Globus pallidus (tissue), 1 donor: ENCODE data around the gene MYCBP2.

ENCODE experiments used
- DNase-seq: peaks from one replicate; pipeline ENCODE4 v3.0.0-alpha.2; 2015; ENCODE audit warnings: low spot score

MYCBP2 gene

DNA sequence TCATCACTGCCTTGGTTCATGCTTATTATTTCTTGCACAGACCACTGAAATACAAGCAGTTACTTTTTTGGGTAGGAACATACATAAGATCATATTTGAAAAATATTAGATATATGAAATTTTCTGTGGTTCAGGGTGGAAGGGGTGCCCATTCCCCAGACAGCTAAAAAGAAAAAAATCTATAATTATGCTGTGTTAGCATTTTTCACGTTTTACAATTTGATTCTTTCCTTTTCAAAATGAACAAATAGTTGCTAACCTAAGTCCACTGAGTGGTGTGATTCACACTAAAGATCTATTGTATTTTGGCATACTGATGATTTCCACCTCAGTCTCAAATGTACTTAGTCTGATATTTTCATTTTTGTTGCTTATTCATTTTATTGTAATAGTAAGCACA lies 233.2 kb downstream of the MYCBP2 start:
- DNase-seq = no peak

GRCh38 chr13:77084755-77085154 lies 242.1 kb downstream of the MYCBP2 start:
- peak; percentile 5 for DNase-seq

DNA sequence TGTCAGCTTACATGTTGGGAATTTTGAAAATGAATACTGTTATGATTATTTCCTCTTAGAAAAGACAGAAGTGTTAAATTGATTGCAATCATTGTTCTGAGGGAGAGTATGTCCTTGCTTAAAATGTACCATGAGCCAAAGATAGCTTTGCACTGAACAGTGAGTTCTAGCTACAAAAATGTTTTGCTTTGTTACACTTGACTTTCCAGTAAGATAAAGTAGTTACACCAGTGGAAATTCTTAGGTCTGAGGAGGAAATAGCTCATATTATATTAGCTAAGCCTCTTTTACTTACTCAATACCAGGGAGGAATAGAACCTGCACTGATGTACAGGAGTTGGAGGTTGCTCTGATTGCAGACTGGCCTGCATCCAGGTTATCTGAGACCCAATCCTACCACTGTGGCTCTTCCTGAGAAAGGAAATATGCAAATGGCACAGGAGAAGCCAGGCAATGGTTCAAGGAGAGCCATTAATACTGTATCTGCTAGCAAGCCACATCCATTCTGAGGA lies 246.9 kb downstream of the MYCBP2 start:
- no peak for DNase-seq

DNA sequence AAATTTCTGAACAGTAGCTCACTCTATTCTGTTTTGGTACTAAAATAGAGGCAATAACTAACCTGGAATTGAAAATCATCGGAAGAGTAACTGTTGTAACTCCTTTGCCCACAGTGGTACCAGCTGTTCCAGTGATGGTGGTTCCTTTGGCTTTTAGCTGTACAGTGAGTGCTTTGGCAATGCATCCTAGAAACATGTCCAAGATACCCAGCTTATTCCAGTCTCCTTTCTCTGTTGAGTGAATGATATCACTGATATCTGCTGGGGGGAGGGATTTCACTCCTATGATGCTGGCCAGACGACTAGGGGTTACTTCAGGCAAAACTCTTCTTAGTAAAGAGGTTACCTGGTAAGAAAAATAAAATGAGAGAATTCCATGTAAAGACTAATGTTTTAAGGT lies 259.4 kb downstream of the MYCBP2 start:
- no peak for DNase-seq

GRCh38 chr13:77065461-77066147 lies 261.3 kb downstream of the MYCBP2 start:
- peak; percentile 29 for DNase-seq

DNA sequence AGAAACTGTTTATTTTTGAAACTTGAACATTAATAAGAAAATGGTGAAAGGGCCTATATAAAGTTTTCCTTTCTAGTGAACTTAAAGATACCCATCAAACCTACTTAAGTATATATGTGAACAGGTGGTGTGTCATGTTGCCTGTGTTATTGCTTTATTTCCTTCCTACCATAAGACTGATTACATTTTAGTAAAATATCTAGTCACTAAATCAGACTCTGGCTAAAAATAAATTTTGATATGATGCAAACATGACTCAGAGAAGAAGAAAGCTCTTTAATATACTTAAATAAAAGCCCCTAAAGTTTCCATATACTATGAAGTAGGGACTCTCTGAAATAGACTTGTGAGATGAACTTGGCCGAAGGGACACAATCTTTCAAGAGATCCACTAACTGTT lies 264.8 kb downstream of the MYCBP2 start:
- no peak for DNase-seq

DNA sequence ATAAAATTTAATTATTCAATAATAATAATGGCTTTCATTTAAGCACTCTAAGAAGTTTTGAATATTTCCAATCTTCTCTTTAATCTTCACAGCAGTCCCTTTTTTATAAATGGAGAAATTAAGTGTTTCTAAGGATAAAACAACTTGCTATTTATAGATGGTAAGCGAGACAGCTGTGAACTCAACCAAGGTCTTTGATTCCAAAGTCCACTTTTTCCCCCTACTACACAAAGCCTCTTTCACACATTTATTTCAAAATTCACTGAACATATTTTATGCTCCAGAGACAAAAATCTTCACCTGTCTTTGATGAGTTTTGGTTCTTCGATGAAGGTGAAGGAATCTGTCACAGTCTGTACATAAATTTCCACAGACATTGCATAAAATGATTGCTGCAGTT lies 265.5 kb downstream of the MYCBP2 start:
- no peak for DNase-seq

GRCh38 chr13:77056886-77057285 lies 270.0 kb downstream of the MYCBP2 start:
- no peak for DNase-seq

GRCh38 chr13:77056382-77056781 lies 270.5 kb downstream of the MYCBP2 start:
- DNase-seq = no peak

DNA sequence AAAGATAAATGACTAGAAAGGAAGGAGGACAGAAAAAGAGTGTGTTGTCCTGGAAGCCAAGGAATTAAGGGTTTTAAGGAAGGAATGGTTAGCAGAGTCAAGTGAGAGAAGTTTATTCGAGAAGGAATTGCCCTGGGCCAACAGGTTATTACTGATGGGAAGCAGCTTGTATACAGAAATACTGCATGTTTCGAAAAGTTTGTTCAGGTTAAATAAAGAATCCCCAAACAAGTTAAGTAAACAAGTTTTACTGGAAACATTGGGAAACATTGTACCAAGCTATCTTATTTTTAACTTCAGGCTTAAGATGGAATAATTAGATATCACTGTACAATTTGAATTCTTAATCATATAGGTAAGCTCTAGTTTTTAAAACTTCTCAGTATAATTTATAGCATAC lies 271.7 kb downstream of the MYCBP2 start:
- no peak for DNase-seq

- no peak for DNase-seq
Measured at GRCh38 chr13:77053192-77053591, 273.7 kb downstream of the MYCBP2 start.

- no peak for DNase-seq
Measured at GRCh38 chr13:77048681-77049080, 278.2 kb downstream of the MYCBP2 start.

DNA sequence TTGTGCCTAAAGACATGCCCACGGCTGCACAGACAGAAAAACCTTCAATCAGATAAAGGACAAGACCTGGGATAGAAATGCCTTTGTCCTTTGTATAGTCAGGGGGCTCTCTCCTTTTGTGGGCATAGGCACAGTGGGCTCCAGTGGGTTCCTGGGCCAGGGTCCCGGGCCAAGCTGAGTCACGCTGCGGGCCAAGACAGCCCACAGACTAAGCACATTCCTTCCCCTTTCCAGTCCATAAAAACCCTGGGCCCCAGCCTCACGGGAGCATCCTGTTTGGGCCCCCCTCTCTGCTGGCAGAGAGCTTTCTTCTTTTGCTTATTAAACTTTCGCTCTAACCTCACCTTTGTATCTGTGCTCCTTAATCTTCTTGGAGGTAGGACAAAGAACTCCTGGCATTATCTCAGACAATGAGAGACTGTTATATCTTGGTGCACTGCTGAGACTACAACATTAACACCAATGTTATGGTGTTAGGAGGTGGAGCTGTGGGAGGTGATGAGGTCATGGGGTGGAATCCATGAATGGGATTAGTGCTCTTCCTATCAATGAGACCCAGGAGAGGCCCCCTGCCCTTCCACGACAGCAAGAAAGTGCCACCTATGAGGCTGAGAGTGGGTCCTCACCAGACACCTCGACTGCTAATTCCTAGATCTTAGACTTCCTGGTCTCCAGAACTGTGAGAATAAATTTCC lies 279.1 kb downstream of the MYCBP2 start:
- DNase-seq = no peak

DNA sequence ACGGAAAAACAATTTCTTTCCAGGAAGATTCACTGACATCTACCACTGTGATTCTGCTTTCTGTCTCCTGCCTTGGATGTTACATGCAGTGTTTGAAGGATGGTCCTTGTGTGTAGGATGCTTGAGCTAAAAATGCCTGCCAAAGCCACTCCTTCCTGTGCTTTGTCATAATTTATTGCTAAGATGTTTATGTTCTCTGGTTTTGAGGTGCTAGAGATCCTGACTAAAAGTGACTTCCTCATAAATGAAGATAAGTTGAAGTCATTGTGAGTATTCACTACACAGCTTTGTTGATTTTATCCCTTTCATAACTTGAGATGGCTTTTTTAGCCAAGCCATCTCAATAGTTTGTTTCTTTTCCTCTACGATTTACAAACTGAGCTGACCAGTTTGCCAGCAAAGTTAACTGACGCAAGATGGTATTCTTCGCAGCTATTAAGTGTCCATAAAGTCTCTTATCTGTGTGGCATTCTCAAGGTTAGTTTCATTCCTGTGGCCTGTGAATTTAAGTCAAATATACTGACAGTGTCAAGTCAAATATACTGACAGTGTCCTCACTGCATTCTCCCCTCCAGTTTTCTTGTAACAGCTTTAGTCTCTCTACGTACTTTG lies 284.2 kb downstream of the MYCBP2 start:
- DNase-seq = no peak

GRCh38 chr13:77040835-77041234 lies 286.1 kb downstream of the MYCBP2 start:
- no peak for DNase-seq

GRCh38 chr13:77040076-77040475 lies 286.8 kb downstream of the MYCBP2 start:
- no peak for DNase-seq

DNA sequence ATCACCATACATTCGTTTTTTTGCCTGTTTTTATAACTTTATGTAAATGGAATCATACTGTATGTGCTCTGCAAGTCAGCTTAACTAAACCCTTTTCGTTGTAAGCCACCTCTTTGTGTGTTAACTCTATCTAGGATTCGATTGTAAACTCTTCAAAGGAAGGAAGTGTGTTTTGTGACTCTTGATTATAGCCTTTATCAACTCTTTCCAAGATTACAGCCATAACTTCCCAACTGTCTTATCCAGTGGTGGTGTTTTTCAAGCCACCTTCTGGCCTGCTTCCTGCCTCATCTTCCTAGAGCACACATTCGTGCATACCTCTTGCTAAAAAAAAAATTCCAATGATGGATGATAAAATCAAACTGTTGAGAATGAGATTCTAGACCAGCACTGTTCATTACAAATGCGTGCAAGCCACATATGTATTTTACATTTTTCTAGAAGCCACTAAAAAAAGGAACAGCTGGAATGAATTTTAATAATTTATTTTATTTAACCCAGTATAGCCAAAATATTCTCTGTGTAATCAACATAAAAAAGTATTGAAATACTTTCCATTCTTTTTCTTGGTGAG lies 287.9 kb downstream of the MYCBP2 start:
- DNase-seq = no peak

DNA sequence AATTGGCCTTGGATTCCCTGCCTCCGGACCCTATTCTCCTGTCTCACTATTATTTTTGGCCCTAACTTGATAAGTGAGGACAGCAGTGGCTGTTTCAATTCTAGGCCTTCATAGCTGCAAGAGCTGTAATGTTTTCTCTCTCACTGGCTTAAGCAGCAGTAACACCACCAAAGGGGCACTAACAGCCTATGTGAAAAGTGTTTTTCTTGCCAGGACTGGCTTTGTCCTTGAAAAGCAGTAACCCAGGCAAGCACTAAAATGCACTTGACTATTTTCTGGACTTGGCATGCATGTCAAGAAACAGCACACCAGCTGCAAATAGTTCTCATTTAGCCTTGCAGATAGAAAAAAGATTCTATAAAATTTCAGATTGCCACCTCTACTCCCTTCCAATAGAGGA lies 290.6 kb downstream of the MYCBP2 start:
- DNase-seq = peak; percentile 59

- DNase-seq = no peak
Measured at GRCh38 chr13:77034881-77035280, 292.0 kb downstream of the MYCBP2 start.

- DNase-seq = no peak
Measured at GRCh38 chr13:77033717-77034302, 293.1 kb downstream of the MYCBP2 start.

DNA sequence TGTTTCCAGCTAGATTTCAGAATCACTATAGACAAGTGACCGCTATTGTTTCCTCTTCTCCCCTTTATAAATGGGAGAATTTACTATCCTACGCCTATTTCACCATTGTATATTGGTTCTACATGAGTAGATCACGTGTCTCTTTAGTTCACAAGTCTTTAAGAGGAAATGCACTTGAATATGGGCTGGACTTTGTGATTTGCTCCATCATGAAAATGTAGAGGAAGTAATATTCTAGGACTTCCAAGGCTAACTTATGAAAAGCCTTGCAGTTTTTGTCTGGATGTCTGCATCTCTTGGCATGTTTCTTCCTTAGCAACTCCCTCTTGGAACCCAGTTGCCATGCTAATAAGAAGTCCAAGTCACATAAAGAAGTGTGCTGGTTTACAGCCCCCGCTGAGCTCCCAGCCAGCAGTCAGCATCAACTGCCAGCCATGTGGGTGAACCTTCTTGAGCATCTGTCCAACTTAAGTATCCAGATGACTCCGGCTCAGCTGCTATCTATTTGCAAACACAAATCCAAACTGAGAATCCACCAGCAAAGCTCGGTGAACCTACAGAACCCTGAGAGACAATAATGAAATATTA lies 295.1 kb downstream of the MYCBP2 start:
- no peak for DNase-seq

DNA sequence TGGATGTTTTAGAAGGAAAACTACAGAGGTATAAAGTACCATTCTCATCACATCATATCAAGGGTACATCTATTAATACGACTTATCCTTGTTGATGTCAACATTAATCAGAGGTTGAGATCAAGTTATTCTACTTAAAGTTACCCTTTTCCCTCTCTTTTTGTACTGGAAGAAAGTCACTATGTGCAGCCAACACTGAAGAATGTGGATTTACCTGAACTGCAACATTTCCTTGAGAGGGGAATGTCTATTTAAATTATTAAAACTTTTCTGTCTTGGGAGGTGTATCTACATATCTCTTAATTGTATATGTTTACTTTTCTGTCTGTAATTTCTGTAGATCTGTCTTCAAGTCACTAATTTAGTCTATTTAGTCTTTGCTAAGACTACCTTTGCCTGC lies 297.5 kb downstream of the MYCBP2 start:
- DNase-seq = no peak
